K562 (cell line): ENCODE measurements around the gene LIMCH1.

Experiments used
- ARNT ChIP-seq, 2 experiments: fragments of 450-650 bp; IDR thresholded peaks; 2 replicates each; pipeline ENCODE4 v1.6.1; 2016; ENCODE audit warnings: mild to moderate bottlenecking in 1 of 2
- EP300 ChIP-seq: IDR thresholded peaks from 2 replicates; pipeline ENCODE4 v1.6.1; 2012; ENCODE audit warnings: low read length, improper control_type of control experiment
- NRF1 ChIP-seq, 2 experiments: fragments of 450-650 bp; IDR thresholded peaks in 1 of 2; conservative IDR thresholded peaks in 1 of 2; 2 replicates each; pipeline ENCODE4 v1.6.1; 2014; ENCODE audit warnings: mild to moderate bottlenecking in 2 of 2
- POLR2A ChIP-seq: fragments of 450-650 bp; conservative IDR thresholded peaks from 2 replicates; pipeline ENCODE4 v1.6.1; 2016
- RAD21 ChIP-seq, 2 experiments: fragments of 250-450 bp in 1 of 2; fragments of 450-650 bp in 1 of 2; sonication (Bioruptor Pico) in 1 of 2; formaldehyde crosslinking in 1 of 2; IDR thresholded peaks in 1 of 2; conservative IDR thresholded peaks in 1 of 2; 2 replicates each; pipeline versions ENCODE4 v1.4.0 to v1.8.0; 2020 to 2022; ENCODE audit warnings: mild to moderate bottlenecking in 2 of 2, moderate library complexity in 1 of 2
- RCOR1 ChIP-seq, 2 experiments: IDR thresholded peaks; 2 replicates each; pipeline ENCODE4 v1.6.1; 2012; ENCODE audit warnings: low read depth in 2 of 2, low read length in 2 of 2, borderline replicate concordance in 1 of 2, improper control_type of control experiment in 1 of 2
- TF ChIP-seq, protein P1 (sequence below), 3 experiments: IDR thresholded peaks in 2 of 3; conservative IDR thresholded peaks in 1 of 3; 2 replicates each; pipeline ENCODE4 v1.5.1; 2011 to 2012; ENCODE audit warnings: low read length in 3 of 3, mild to moderate bottlenecking in 3 of 3, control low read depth in 2 of 3, improper control_type of control experiment in 1 of 3, inconsistent platforms in 1 of 3, low read depth in 1 of 3, mixed read lengths in 1 of 3, moderate library complexity in 1 of 3; ENCODE audit not compliant: insufficient read depth in 2 of 3
- TF ChIP-seq, protein P2 (sequence below), 2 experiments: fragments of 450-650 bp in 1 of 2; sonication (generic) in 1 of 2; formaldehyde crosslinking in 1 of 2; IDR thresholded peaks; 2 replicates each; pipeline versions ENCODE4 v1.7.1 to v1.9.0; 2016 to 2022; ENCODE audit warnings: inconsistent platforms in 1 of 2, mild to moderate bottlenecking in 1 of 2, missing genetic modification reagents in 1 of 2

DNA sequence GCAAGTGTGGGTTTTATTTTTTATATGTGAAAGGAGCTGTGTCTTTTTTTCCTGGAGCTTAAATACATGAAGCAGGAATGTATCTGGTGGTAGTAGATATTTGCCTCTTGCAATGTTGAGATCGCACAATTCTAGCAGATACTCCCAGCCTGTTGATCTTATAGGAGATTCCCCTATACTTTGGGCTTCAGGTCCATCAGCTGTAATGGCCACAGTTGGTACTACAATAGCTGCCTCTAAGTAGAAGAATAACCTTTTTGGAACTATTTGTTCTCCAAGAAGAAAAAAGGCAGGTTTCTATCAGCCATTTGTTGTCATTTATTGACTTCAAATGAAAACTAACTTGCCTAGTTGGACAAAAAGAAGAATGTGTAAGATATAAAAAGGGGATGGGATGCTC is 37.7 kb downstream of the LIMCH1 start:
- no peak for TF ChIP-seq NRF1 (conservative IDR thresholded peaks at IDR 0.05 in 1 of 2, IDR thresholded peaks at IDR 0.05 in 1 of 2)
- TF ChIP-seq RAD21 (CRISPR knock-in tag; conservative IDR thresholded peaks at IDR 0.05 in 1 of 2, IDR thresholded peaks at IDR 0.05 in 1 of 2) = no peak
- no peak for TF ChIP-seq ARNT (IDR thresholded peaks at IDR 0.05)
- no peak for TF ChIP-seq EP300
- no peak for TF ChIP-seq POLR2A
- TF ChIP-seq, protein P1, sequence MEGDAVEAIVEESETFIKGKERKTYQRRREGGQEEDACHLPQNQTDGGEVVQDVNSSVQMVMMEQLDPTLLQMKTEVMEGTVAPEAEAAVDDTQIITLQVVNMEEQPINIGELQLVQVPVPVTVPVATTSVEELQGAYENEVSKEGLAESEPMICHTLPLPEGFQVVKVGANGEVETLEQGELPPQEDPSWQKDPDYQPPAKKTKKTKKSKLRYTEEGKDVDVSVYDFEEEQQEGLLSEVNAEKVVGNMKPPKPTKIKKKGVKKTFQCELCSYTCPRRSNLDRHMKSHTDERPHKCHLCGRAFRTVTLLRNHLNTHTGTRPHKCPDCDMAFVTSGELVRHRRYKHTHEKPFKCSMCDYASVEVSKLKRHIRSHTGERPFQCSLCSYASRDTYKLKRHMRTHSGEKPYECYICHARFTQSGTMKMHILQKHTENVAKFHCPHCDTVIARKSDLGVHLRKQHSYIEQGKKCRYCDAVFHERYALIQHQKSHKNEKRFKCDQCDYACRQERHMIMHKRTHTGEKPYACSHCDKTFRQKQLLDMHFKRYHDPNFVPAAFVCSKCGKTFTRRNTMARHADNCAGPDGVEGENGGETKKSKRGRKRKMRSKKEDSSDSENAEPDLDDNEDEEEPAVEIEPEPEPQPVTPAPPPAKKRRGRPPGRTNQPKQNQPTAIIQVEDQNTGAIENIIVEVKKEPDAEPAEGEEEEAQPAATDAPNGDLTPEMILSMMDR (IDR thresholded peaks at IDR 0.05 in 2 of 3, conservative IDR thresholded peaks at IDR 0.05 in 1 of 3; ENCODE audit: insufficient read depth in 2 of 3, low read depth in 1 of 3, low read length in 3 of 3) = no peak
- TF ChIP-seq RCOR1 (IDR thresholded peaks at IDR 0.05; ENCODE audit: borderline replicate concordance in 1 of 2, low read depth in 2 of 2, low read length in 2 of 2) = no peak
- TF ChIP-seq, protein P2, sequence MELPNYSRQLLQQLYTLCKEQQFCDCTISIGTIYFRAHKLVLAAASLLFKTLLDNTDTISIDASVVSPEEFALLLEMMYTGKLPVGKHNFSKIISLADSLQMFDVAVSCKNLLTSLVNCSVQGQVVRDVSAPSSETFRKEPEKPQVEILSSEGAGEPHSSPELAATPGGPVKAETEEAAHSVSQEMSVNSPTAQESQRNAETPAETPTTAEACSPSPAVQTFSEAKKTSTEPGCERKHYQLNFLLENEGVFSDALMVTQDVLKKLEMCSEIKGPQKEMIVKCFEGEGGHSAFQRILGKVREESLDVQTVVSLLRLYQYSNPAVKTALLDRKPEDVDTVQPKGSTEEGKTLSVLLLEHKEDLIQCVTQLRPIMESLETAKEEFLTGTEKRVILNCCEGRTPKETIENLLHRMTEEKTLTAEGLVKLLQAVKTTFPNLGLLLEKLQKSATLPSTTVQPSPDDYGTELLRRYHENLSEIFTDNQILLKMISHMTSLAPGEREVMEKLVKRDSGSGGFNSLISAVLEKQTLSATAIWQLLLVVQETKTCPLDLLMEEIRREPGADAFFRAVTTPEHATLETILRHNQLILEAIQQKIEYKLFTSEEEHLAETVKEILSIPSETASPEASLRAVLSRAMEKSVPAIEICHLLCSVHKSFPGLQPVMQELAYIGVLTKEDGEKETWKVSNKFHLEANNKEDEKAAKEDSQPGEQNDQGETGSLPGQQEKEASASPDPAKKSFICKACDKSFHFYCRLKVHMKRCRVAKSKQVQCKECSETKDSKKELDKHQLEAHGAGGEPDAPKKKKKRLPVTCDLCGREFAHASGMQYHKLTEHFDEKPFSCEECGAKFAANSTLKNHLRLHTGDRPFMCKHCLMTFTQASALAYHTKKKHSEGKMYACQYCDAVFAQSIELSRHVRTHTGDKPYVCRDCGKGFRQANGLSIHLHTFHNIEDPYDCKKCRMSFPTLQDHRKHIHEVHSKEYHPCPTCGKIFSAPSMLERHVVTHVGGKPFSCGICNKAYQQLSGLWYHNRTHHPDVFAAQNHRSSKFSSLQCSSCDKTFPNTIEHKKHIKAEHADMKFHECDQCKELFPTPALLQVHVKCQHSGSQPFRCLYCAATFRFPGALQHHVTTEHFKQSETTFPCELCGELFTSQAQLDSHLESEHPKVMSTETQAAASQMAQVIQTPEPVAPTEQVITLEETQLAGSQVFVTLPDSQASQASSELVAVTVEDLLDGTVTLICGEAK (IDR thresholded peaks at IDR 0.05) = no peak
- TF ChIP-seq, protein P2 (CRISPR knock-in tag; IDR thresholded peaks at IDR 0.05) = no peak
